Bronchial epithelial cell (primary cell): ENCODE measurements around the gene TRAIP. TPM values are rescaled to one million over a fixed set of nuclear protein-coding genes. Genes with fewer than 3 reads are reported as not detected.
"Not testable (repeated sequence)": the region's sequence is repeated elsewhere in the genome, so short reads cannot be mapped to it uniquely, and the experiment has no call there.

Experiments used
- DNase-seq: peaks from one replicate; pipeline ENCODE4 v3.0.0-alpha.2; 2010; ENCODE audit warnings: low read depth
- FAIRE-seq: peaks from 2 replicates; lab custom pipeline; 2011; peaks lifted over from hg19 to GRCh38; lab: Jason Lieb, UNC
- H3K27me3 ChIP-seq: 2 replicates; pipeline ENCODE4 v1.5.1; 2011; ENCODE audit warnings: low read length; ENCODE audit not compliant: control insufficient read depth, insufficient read depth
- H3K36me3 ChIP-seq: 2 replicates; pipeline ENCODE4 v1.5.1; 2011; ENCODE audit warnings: low read length; ENCODE audit not compliant: control insufficient read depth, insufficient read depth
- H3K4me3 ChIP-seq: 2 replicates; pipeline ENCODE4 v1.5.1; 2011; ENCODE audit warnings: mild to moderate bottlenecking, low read depth, low read length, control low read depth
- CTCF ChIP-seq: IDR thresholded peaks from 2 replicates; pipeline ENCODE4 v1.5.1; 2011; ENCODE audit warnings: mild to moderate bottlenecking, moderate library complexity, low read length, control low read depth, inconsistent platforms; ENCODE audit not compliant: insufficient read depth, severe bottlenecking
- total RNA-seq: library from RNA; depleted of rRNA; stranded (reverse); fragments of >200 nt; gene quantifications from 2 replicates; pipeline ENCODE4 v1.2.1, GENCODE V29; 2014

Gene TRAIP
- total RNA-seq, 1 donor from 2014 or later = 0.79 TPM

GRCh38 chr3:49781415-49782199 lies 74.8 kb downstream of the TRAIP start:
- H3K4me3 ChIP-seq = no peak overlapping the region
- FAIRE-seq (no peak), DNase-seq (no peak)
- H3K27me3 ChIP-seq = no peaks in the 10 kb centered on the region
- H3K36me3 ChIP-seq = peaks cover 2% of the 10 kb centered on the region
- TF ChIP-seq CTCF = no peak

GRCh38 chr3:49780975-49781365 lies 75.4 kb downstream of the TRAIP start:
- not testable (repeated sequence) for H3K27me3 ChIP-seq, FAIRE-seq, H3K36me3 ChIP-seq, H3K4me3 ChIP-seq, DNase-seq

GRCh38 chr3:49780080-49780974 lies 76.0 kb downstream of the TRAIP start:
- no peaks in the 10 kb centered on the region for H3K27me3 ChIP-seq
- H3K36me3 ChIP-seq = peaks cover 2% of the 10 kb centered on the region
- FAIRE-seq = no peak
- H3K4me3 ChIP-seq = no peak overlapping the region
- DNase-seq = no peak
- TF ChIP-seq CTCF = no peak

- Histone ChIP-seq H3K36me3 (peaks cover 2% of the 10 kb centered on the region), H3K27me3 (no peaks in the 10 kb centered on the region), H3K4me3 (no peak overlapping the region)
- DNase-seq (no peak), FAIRE-seq (peak; percentile 40)
- no peak for TF ChIP-seq CTCF
Measured at GRCh38 chr3:49779358-49780079, 76.8 kb downstream of the TRAIP start.

Other genes starting within 250 kb of the TRAIP start
- gene APEH, start 182.2 kb downstream of the TRAIP start, total RNA-seq = 156 and 163 TPM in 2 replicates
- 4.7 and 7.6 TPM in 2 replicates for gene MST1, start 167.1 kb downstream of the TRAIP start, total RNA-seq
- gene RNF123, start 167.0 kb downstream of the TRAIP start, total RNA-seq = 17.6 and 21.5 TPM in 2 replicates
- gene AMIGO3, start 136.9 kb downstream of the TRAIP start, total RNA-seq = not detected in 2 replicates
- gene GMPPB, start 132.6 kb downstream of the TRAIP start, total RNA-seq = 28.4 and 57.7 TPM in 2 replicates
- gene IP6K1, start 70.0 kb downstream of the TRAIP start, total RNA-seq = 20.3 and 27.1 TPM in 2 replicates
- gene CDHR4, start 56.7 kb downstream of the TRAIP start, total RNA-seq = not detected in 2 replicates
- gene INKA1, start 53.3 kb downstream of the TRAIP start, total RNA-seq = 19.5 and 21.6 TPM in 2 replicates
- 0.53 and 0.64 TPM in 2 replicates for gene UBA7, start 42.6 kb downstream of the TRAIP start, total RNA-seq
- gene CAMKV, start 13.3 kb upstream of the TRAIP start, total RNA-seq = 0.13 and 0.26 TPM in 2 replicates
- gene MST1R, start 47.3 kb upstream of the TRAIP start, total RNA-seq = 20.4 and 33.7 TPM in 2 replicates
- 9.1 and 15.8 TPM in 2 replicates for gene MON1A, start 73.2 kb upstream of the TRAIP start, total RNA-seq
- gene RBM6, start 83.6 kb upstream of the TRAIP start, total RNA-seq = 35.5 and 42.2 TPM in 2 replicates
- gene RBM5, start 232.4 kb upstream of the TRAIP start, total RNA-seq = 80.3 and 129 TPM in 2 replicates